Measurements from ENCODE around the gene SEMA5B.

Gene SEMA5B
- 0 to 0.27 (median 0.04) reads per million in 4 donors for total RNA-seq

GRCh38 chr3:123027292-123028232, at the start of gene SEMA5B:
Gene SEMA5B (minus strand): TSS chr3:123027763. CDS start chr3:122961263, 66,500 bp downstream.
- DNase-seq: peak in 1 of 5 donors; percentile 10

- DNase-seq: no peak
These were observed 49.2 kb upstream of the SEMA5B start for GRCh38 chr3:123076496-123077418.

GRCh38 chr3:123076112-123076495, 48.5 kb upstream of the SEMA5B start:
- no peak for DNase-seq

GRCh38 chr3:123075359-123075758, 47.8 kb upstream of the SEMA5B start:
- no peak for DNase-seq

- no peak for DNase-seq
These were observed 45.0 kb upstream of the SEMA5B start for GRCh38 chr3:123072564-123072963.

- DNase-seq: no peak
These were observed 44.6 kb upstream of the SEMA5B start for GRCh38 chr3:123072152-123072551.

- no peak for DNase-seq
These were observed 44.0 kb upstream of the SEMA5B start for GRCh38 chr3:123071581-123071980.

GRCh38 chr3:123071146-123071545, 43.6 kb upstream of the SEMA5B start:
- DNase-seq: no peak

- no peak for DNase-seq
These were observed 42.9 kb upstream of the SEMA5B start for GRCh38 chr3:123070510-123070909.

GRCh38 chr3:123068601-123069381, 41.2 kb upstream of the SEMA5B start:
- no peak for DNase-seq

GRCh38 chr3:123067689-123068600, 40.4 kb upstream of the SEMA5B start:
- peak in 1 of 5 donors; percentile 27 for DNase-seq

GRCh38 chr3:123066896-123067688, 39.5 kb upstream of the SEMA5B start, which contains the start of gene PDIA5:
Gene PDIA5 (plus strand): TSS chr3:123067025. CDS start chr3:123067165, 140 bp downstream.
- DNase-seq: peak in 3 of 5 donors; percentile 8 to 57 (median 9)

GRCh38 chr3:123066599-123066895, 39.0 kb upstream of the SEMA5B start:
- DNase-seq: no peak

- DNase-seq: peak in 1 of 5 donors; percentile 57
These were observed 37.4 kb upstream of the SEMA5B start for GRCh38 chr3:123064914-123065313.

GRCh38 chr3:123064506-123064905, 36.9 kb upstream of the SEMA5B start:
- no peak for DNase-seq

GRCh38 chr3:123063034-123063433, 35.5 kb upstream of the SEMA5B start:
- no peak for DNase-seq

GRCh38 chr3:123061856-123062255, 34.3 kb upstream of the SEMA5B start:
- no peak for DNase-seq

- no peak for DNase-seq
These were observed 32.5 kb upstream of the SEMA5B start for GRCh38 chr3:123060054-123060453.

- no peak for DNase-seq
These were observed 30.9 kb upstream of the SEMA5B start for GRCh38 chr3:123058505-123058904.

- no peak for DNase-seq
These were observed 27.8 kb upstream of the SEMA5B start for GRCh38 chr3:123055352-123055751.

GRCh38 chr3:123054931-123055330, 27.4 kb upstream of the SEMA5B start:
- DNase-seq: no peak
